Hepatocyte (in vitro differentiated cells): ENCODE measurements around the gene GPR139. TPM values are rescaled to one million over a fixed set of nuclear protein-coding genes. Genes with fewer than 3 reads are reported as not detected.

Experiments
- DNase-seq: peaks from one replicate; pipeline ENCODE4 v3.0.0-alpha.2; 2016; ENCODE audit warnings: low spot score
- H2AFZ ChIP-seq: fragments of 200-600 bp; sonication (generic); 2 replicates; pipeline ENCODE4 v1.6.0; 2016; ENCODE audit warnings: antibody characterized with exemption, mild to moderate bottlenecking
- H3K27ac ChIP-seq: fragments of 200-600 bp; sonication (generic); 2 replicates; pipeline ENCODE4 v1.5.1; 2016; ENCODE audit warnings: mild to moderate bottlenecking
- H3K27me3 ChIP-seq: fragments of 200-600 bp; sonication (generic); 2 replicates; pipeline ENCODE4 v1.6.1; 2016
- H3K36me3 ChIP-seq: fragments of 200-600 bp; sonication (generic); replicated peaks from 2 replicates; pipeline ENCODE4 v1.5.1; 2016; ENCODE audit warnings: low read depth; ENCODE audit not compliant: insufficient read depth
- H3K4me1 ChIP-seq: fragments of 200-600 bp; sonication (generic); 2 replicates; pipeline ENCODE4 v1.5.1; 2016; ENCODE audit warnings: mild to moderate bottlenecking, moderate library complexity; ENCODE audit not compliant: insufficient read depth
- H3K4me2 ChIP-seq: fragments of 200-600 bp; sonication (generic); 2 replicates; pipeline ENCODE4 v1.6.0; 2016
- H3K4me3 ChIP-seq: fragments of 200-600 bp; sonication (generic); 2 replicates; pipeline ENCODE4 v1.5.1; 2016; ENCODE audit warnings: mild to moderate bottlenecking
- H3K79me2 ChIP-seq: fragments of 200-600 bp; sonication (generic); 2 replicates; pipeline ENCODE4 v1.6.0; 2017; ENCODE audit warnings: mild to moderate bottlenecking
- H3K9me2 ChIP-seq: fragments of 200-600 bp; sonication (generic); replicated peaks from 2 replicates; pipeline ENCODE4 v1.6.0; 2017; ENCODE audit warnings: mild to moderate bottlenecking; ENCODE audit not compliant: insufficient read depth
- H3K9me3 ChIP-seq: fragments of 200-600 bp; sonication (generic); 2 replicates; pipeline ENCODE4 v1.5.1; 2016; ENCODE audit warnings: low read depth, mild to moderate bottlenecking
- H4K20me1 ChIP-seq: fragments of 200-600 bp; sonication (generic); 2 replicates; pipeline ENCODE4 v1.6.0; 2016; ENCODE audit warnings: mild to moderate bottlenecking; ENCODE audit not compliant: insufficient read depth, poor library complexity, severe bottlenecking
- EZH2 ChIP-seq: fragments of 200-600 bp; sonication (generic); IDR thresholded peaks from 2 replicates; pipeline ENCODE4 v1.6.1; 2016; ENCODE audit warnings: antibody characterized with exemption, mild to moderate bottlenecking, borderline replicate concordance
- EZH2phosphoT487 ChIP-seq: fragments of 200-600 bp; sonication (generic); IDR thresholded peaks from one replicate; pipeline ENCODE4 v1.6.1; 2018; ENCODE audit warnings: antibody characterized with exemption, mild to moderate bottlenecking, low read depth, moderate library complexity; ENCODE audit not compliant: unreplicated experiment, severe bottlenecking
- WGBS: methylation state at CpG from one replicate; pipeline ENCODE4 v1.1.6; 2016; ENCODE audit warnings: low lambda C conversion rate; ENCODE audit errors: missing lambda C conversion rate; 5-methylcytosine and 5-hydroxymethylcytosine counted together
- polyA plus RNA-seq: library from polyadenylated mRNA; unstranded; fragments of >200 nt; fragmentation: Nextera tagmentation; extraction: Ambion mirVana; gene quantifications from 2 replicates; pipeline ENCODE4 v1.2.1, GENCODE V29; 2016
- total RNA-seq: library from RNA; depleted of rRNA; stranded (reverse); fragments of >200 nt; gene quantifications from 2 replicates; pipeline ENCODE4 v1.2.3, GENCODE V29; 2014
- TF ChIP-seq, protein P1 (sequence below): fragments of 200-600 bp; sonication (generic); IDR thresholded peaks from 2 replicates; pipeline ENCODE4 v1.5.1; 2016; ENCODE audit warnings: antibody characterized with exemption, mild to moderate bottlenecking; ENCODE audit not compliant: poor library complexity

The GPR139 gene
- total and polyA plus RNA-seq, 2 experiments from 2014 or later: not detected

DNA sequence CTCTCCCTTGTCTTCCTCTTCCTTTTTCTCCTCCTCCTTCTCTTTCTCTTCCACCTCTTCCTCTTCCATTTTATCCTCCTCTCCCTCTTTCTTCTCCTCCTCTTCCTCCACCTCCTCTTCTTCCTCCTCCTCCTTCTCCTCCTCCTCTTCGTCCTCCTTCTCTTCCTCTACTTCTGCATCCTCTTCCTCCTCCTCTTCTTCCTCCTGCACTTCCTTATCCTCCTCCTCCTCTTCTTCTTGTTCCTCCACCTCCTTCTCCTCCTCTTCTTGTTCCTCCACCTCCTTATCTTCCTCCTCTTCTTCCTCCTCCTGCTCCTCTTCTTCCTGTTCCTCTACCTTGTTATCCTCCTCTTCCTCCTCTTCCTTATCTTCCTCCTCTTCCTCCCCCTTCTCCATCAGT lies 28.8 kb upstream of the GPR139 start:
- Histone ChIP-seq H3K4me2 (no peak overlapping the region), H3K4me3 (no peak overlapping the region), H3K27me3 (no peaks in the 10 kb centered on the region), H3K79me2 (no peaks in the 10 kb centered on the region), H3K4me1 (no peaks in the 10 kb centered on the region), H3K27ac (no peak overlapping the region), H2AFZ (no peak overlapping the region), H3K9me3 (no peaks in the 10 kb centered on the region), H3K9me2 (no peaks in the 10 kb centered on the region), H3K36me3 (no peaks in the 10 kb centered on the region), H4K20me1 (no peaks in the 10 kb centered on the region)
- TF ChIP-seq EZH2 (no peak), EZH2phosphoT487 (no peak)
- TF ChIP-seq, protein P1, sequence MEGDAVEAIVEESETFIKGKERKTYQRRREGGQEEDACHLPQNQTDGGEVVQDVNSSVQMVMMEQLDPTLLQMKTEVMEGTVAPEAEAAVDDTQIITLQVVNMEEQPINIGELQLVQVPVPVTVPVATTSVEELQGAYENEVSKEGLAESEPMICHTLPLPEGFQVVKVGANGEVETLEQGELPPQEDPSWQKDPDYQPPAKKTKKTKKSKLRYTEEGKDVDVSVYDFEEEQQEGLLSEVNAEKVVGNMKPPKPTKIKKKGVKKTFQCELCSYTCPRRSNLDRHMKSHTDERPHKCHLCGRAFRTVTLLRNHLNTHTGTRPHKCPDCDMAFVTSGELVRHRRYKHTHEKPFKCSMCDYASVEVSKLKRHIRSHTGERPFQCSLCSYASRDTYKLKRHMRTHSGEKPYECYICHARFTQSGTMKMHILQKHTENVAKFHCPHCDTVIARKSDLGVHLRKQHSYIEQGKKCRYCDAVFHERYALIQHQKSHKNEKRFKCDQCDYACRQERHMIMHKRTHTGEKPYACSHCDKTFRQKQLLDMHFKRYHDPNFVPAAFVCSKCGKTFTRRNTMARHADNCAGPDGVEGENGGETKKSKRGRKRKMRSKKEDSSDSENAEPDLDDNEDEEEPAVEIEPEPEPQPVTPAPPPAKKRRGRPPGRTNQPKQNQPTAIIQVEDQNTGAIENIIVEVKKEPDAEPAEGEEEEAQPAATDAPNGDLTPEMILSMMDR: no peak
- no CpG with 5 or more reads among the region's 1 CpG for WGBS
- DNase-seq: no peak

DNA sequence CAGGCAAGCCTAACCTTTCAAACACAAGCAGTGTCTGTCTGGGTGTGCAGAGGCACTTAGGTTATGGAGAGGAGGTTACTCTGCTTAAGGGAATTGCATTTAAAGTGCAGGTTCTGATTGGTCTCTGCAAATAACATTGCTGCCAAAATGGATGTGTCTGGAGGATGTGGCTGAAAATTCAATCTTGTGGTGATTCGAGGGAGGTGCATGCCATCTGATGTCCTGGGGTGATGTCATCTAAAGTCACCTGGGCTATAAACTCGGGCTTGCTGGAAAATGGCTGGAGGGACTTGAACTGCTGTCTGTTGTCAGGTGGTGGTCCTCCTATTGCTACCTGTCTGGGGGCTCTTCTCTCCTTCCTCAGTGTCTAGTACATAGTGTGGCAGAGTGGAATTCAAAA lies 28.3 kb upstream of the GPR139 start:
- Histone ChIP-seq H3K9me3 (no peaks in the 10 kb centered on the region), H3K4me1 (no peaks in the 10 kb centered on the region), H3K27ac (no peak overlapping the region), H3K36me3 (no peaks in the 10 kb centered on the region), H2AFZ (no peak overlapping the region), H3K9me2 (no peaks in the 10 kb centered on the region), H3K79me2 (no peaks in the 10 kb centered on the region), H3K4me3 (no peak overlapping the region), H3K4me2 (no peak overlapping the region), H3K27me3 (no peaks in the 10 kb centered on the region), H4K20me1 (no peaks in the 10 kb centered on the region)
- DNase-seq: no peak
- no peak for TF ChIP-seq EZH2
- TF ChIP-seq, protein P1: no peak
- 66% methylated on average over 2 of the region's 2 CpGs for WGBS

DNA sequence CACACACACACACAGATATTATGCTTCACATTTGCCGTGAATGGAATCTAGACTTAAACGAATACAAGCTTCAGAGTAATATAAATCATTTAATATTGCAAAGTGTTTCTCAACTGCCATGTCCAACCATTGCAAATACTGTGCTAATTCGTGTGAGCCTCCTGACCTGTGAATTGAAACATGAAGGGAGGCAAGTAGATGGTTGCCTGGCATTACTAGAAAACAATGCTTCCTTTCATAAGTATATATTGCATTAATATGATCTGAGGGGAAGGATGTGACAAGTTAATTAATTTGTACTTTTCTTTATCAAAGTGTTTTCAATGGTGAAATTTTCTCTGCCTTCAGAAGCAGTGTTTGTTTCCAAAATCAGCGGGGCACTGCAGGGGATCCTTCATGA lies 25.7 kb upstream of the GPR139 start:
- TF ChIP-seq EZH2phosphoT487: no peak
- TF ChIP-seq, protein P1: no peak
- TF ChIP-seq EZH2: no peak
- H3K4me2 ChIP-seq: no peak overlapping the region
- H3K27ac ChIP-seq: no peak overlapping the region
- no peak overlapping the region for H2AFZ ChIP-seq
- H3K27me3 ChIP-seq: peaks cover 4% of the 10 kb centered on the region
- H3K4me1 ChIP-seq: no peaks in the 10 kb centered on the region
- H3K36me3 ChIP-seq: no peaks in the 10 kb centered on the region
- DNase-seq: no peak
- no peaks in the 10 kb centered on the region for H3K9me2 ChIP-seq
- WGBS: 68% methylated on average over 4 of the region's 4 CpGs
- no peak overlapping the region for H3K4me3 ChIP-seq
- H3K9me3 ChIP-seq: no peaks in the 10 kb centered on the region
- H4K20me1 ChIP-seq: no peaks in the 10 kb centered on the region
- H3K79me2 ChIP-seq: no peaks in the 10 kb centered on the region

DNA sequence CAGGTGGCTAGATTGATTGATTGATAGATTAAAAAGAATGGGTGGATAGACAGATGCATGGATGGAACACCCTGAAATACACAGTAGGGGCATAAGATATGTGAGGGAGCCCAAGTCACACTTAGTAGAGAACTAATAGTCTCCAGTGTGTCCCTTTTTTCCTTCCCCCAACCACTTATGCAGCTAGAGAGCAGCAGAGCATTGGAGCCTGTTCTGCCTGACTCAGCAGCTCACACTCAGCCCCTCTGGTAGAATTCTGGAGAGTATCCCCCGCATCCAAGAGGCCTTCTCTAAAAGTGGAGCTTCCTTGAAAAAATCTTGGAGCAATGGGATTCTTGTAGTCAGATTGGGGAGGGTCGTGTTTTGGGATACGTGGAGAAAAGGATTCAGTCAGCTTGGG lies 20.5 kb upstream of the GPR139 start:
- H2AFZ ChIP-seq: no peak overlapping the region
- peaks cover 10% of the 10 kb centered on the region for H3K27me3 ChIP-seq
- no peaks in the 10 kb centered on the region for H3K9me3 ChIP-seq
- no peak overlapping the region for H3K4me2 ChIP-seq
- H3K4me3 ChIP-seq: no peak overlapping the region
- no peaks in the 10 kb centered on the region for H3K4me1 ChIP-seq
- H3K27ac ChIP-seq: no peak overlapping the region
- no peaks in the 10 kb centered on the region for H3K9me2 ChIP-seq
- no peaks in the 10 kb centered on the region for H4K20me1 ChIP-seq
- H3K79me2 ChIP-seq: no peaks in the 10 kb centered on the region
- DNase-seq: no peak
- TF ChIP-seq EZH2phosphoT487 (no peak), EZH2 (no peak)
- TF ChIP-seq, protein P1: no peak
- WGBS: 67% methylated on average over 3 of the region's 3 CpGs
- no peaks in the 10 kb centered on the region for H3K36me3 ChIP-seq
